Activated naive CD4-positive, alpha-beta T cell treated with anti-CD3 and anti-CD28 coated beads, Interleukin-2, amount 10 ng/mL, durations not matched to agents 7 days and 5 days (primary cell): Measurements from ENCODE around the gene AKT1.
"Not testable (repeated sequence)": the region's sequence is repeated elsewhere in the genome, so short reads cannot be mapped to it uniquely, and the experiment has no call there.

Experiments
- CTCF ChIA-PET: fragments of 350-600 bp; sonication (Branson Sonifier 250); formaldehyde crosslinking; loops from one replicate; lab custom pipeline; 2021; ENCODE audit warnings: antibody characterized with exemption; lab: Charles Lee
- DNase-seq: peaks from one replicate; pipeline ENCODE4 v3.0.0-alpha.2; 2020
- H3K27ac Mint-ChIP-seq: one replicate; pipeline ENCODE4 v1.8.0; 2021; ENCODE audit warnings: mild to moderate bottlenecking, moderate library complexity, mixed read lengths
- H3K27me3 Mint-ChIP-seq: one replicate; pipeline ENCODE4 v1.8.0; 2021; ENCODE audit warnings: mild to moderate bottlenecking, mixed read lengths
- H3K36me3 Mint-ChIP-seq: one replicate; pipeline ENCODE4 v1.8.0; 2021; ENCODE audit warnings: mixed read lengths
- H3K4me1 Mint-ChIP-seq: one replicate; pipeline ENCODE4 v1.8.0; 2021; ENCODE audit warnings: mixed read lengths
- H3K4me3 Mint-ChIP-seq: one replicate; pipeline ENCODE4 v1.8.0; 2021; ENCODE audit warnings: mild to moderate bottlenecking, moderate library complexity, mixed read lengths
- H3K9me3 Mint-ChIP-seq: one replicate; pipeline ENCODE4 v1.8.0; 2021; ENCODE audit warnings: mixed read lengths

AKT1 gene

GRCh38 chr14:104824353-104824997 lies 28.9 kb upstream of the AKT1 start:
- Mint-ChIP-seq H3K4me1 (peaks cover 24% of the 10 kb centered on the region), H3K4me3 (peak overlapping the region; percentile 75), H3K9me3 (peaks cover 7% of the 10 kb centered on the region), H3K27ac (no peak overlapping the region), H3K27me3 (peaks cover 55% of the 10 kb centered on the region), H3K36me3 (peaks cover 5% of the 10 kb centered on the region)
- no peak for DNase-seq
- CTCF ChIA-PET: interaction anchor here (2.9 kb wide), 1 partner anchor 56 kb away, joined by 21 read pairs; no protein-coding TSS in a partner anchor

- Mint-ChIP-seq H3K4me3 (no peak overlapping the region), H3K27ac (no peak overlapping the region), H3K27me3 (peaks cover 43% of the 10 kb centered on the region), H3K9me3 (peaks cover 7% of the 10 kb centered on the region), H3K4me1 (peaks cover 24% of the 10 kb centered on the region), H3K36me3 (peaks cover 5% of the 10 kb centered on the region)
- no peak for DNase-seq
- CTCF ChIA-PET: interaction anchor here (1.2 kb wide), 1 partner anchor 52 kb away, joined by 4 read pairs; no protein-coding TSS in a partner anchor
Measured at GRCh38 chr14:104822821-104823615, 27.5 kb upstream of the AKT1 start.

GRCh38 chr14:104821971-104822608 lies 26.5 kb upstream of the AKT1 start:
- Mint-ChIP-seq H3K9me3 (peaks cover 7% of the 10 kb centered on the region), H3K4me3 (no peak overlapping the region), H3K27ac (no peak overlapping the region), H3K4me1 (peaks cover 20% of the 10 kb centered on the region), H3K27me3 (peaks cover 34% of the 10 kb centered on the region), H3K36me3 (peaks cover 5% of the 10 kb centered on the region)
- DNase-seq: no peak
- CTCF ChIA-PET: interaction anchor here (1.2 kb wide), 1 partner anchor 51 kb away, joined by 4 read pairs; no protein-coding TSS in a partner anchor

DNA sequence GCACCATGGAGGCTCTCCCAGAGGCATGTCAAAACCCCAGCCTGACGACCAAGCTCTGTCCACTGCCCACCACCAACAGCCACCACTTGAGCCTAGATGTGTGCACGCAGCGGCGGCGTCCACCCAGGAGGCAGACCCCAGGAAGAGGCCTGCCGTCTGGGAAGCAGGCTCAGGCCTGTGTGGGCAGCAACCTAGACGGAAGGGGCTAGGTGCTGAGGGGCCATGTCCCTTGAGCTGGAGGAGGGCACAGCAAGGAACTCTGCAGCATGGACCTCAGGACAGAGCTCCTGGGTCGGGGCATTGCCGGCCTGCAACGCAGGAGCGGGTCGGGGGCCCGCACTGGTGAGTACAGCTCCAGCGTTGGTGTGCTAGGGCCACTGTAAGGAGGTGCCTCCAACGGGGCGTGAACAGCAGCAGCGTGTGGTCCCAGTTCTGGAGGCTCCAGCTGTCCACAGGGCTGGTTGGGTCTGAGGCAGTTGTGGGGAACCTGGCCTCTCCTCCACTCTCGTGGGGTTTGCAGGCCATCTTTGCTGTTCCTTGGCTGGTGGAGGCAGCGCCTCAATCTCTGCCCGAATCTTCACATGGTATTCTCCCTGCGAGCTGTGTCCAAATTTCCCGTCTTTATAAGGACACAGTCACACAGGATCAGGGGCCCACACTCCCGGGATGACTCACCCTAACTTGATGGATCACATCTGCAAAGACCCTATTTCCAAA lies 25.8 kb upstream of the AKT1 start:
- Mint-ChIP-seq H3K9me3 (peaks cover 7% of the 10 kb centered on the region), H3K27ac (no peak overlapping the region), H3K4me3 (no peak overlapping the region), H3K27me3 (peaks cover 29% of the 10 kb centered on the region), H3K4me1 (peaks cover 22% of the 10 kb centered on the region), H3K36me3 (peaks cover 5% of the 10 kb centered on the region)
- CTCF ChIA-PET: no interaction called here
- DNase-seq: no peak

- Mint-ChIP-seq H3K27me3 (peaks cover 23% of the 10 kb centered on the region), H3K9me3 (peaks cover 7% of the 10 kb centered on the region), H3K27ac (no peak overlapping the region), H3K4me1 (peaks cover 17% of the 10 kb centered on the region), H3K4me3 (no peak overlapping the region), H3K36me3 (peaks cover 5% of the 10 kb centered on the region)
- DNase-seq: no peak
- CTCF ChIA-PET: no interaction called here
Measured at GRCh38 chr14:104820669-104821228, 25.2 kb upstream of the AKT1 start.

DNA sequence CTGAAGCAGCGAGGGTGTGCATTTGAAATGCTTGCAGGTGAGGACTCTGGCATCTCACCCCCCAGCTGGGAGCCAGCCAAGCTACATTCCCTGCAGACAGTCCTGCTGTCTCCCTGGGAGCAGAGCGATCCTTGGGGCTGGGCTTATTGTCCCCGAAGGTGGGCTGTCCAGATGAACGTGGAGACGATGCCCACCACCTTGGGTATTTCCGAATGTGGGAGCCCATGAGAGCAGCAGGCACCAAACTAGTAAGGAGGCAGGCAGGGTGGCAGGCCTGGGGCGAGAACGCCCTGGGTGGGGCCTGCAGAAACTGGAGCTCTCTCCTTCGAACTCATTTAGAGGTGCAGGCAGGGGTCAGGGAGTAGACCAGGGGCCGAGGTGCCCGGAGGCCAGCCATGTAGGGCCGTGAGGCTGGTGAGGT lies 23.8 kb upstream of the AKT1 start:
- DNase-seq: no peak
- peaks cover 2% of the 10 kb centered on the region for H3K36me3 Mint-ChIP-seq
- peaks cover 10% of the 10 kb centered on the region for H3K27me3 Mint-ChIP-seq
- H3K4me3 Mint-ChIP-seq: no peak overlapping the region
- CTCF ChIA-PET: interaction anchor here (1.5 to 1.9 kb wide), 2 partner anchors 51 to 67 kb away, joined by 4 to 8 read pairs; partner anchors contain the start of gene SIVA1
- peaks cover 10% of the 10 kb centered on the region for H3K4me1 Mint-ChIP-seq
- no peak overlapping the region for H3K27ac Mint-ChIP-seq
- H3K9me3 Mint-ChIP-seq: peaks cover 2% of the 10 kb centered on the region

DNA sequence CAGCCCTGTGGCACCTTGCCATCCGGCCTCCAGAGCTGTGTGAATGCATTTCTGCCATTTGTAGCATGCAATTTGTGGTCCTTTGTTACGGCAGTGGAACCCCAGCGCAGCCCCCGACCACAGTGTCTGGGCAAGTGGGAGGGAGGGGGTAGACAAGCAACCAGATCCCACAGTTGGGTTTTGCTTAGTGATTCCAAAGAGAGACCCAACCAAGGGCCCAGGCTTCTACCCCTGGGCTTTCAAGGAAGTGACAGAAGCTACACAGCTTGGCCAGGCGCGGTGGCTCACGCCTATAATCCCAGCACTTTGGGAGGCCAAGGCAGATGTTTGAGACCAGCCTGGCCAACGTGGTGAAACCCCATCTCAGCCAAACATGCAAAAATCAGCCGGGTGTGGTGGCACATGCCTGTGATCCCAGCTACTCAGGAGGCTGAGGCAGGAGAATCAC lies 23.2 kb upstream of the AKT1 start:
- H3K9me3 Mint-ChIP-seq: no peaks in the 10 kb centered on the region
- H3K4me3 Mint-ChIP-seq: no peak overlapping the region
- CTCF ChIA-PET: interaction anchor here (1.5 to 1.9 kb wide), 2 partner anchors 50 to 66 kb away, joined by 4 to 8 read pairs; partner anchors contain the start of gene SIVA1
- no peak for DNase-seq
- no peak overlapping the region for H3K27ac Mint-ChIP-seq
- peaks cover 1% of the 10 kb centered on the region for H3K36me3 Mint-ChIP-seq
- H3K27me3 Mint-ChIP-seq: peaks cover 3% of the 10 kb centered on the region
- peaks cover 16% of the 10 kb centered on the region for H3K4me1 Mint-ChIP-seq

DNA sequence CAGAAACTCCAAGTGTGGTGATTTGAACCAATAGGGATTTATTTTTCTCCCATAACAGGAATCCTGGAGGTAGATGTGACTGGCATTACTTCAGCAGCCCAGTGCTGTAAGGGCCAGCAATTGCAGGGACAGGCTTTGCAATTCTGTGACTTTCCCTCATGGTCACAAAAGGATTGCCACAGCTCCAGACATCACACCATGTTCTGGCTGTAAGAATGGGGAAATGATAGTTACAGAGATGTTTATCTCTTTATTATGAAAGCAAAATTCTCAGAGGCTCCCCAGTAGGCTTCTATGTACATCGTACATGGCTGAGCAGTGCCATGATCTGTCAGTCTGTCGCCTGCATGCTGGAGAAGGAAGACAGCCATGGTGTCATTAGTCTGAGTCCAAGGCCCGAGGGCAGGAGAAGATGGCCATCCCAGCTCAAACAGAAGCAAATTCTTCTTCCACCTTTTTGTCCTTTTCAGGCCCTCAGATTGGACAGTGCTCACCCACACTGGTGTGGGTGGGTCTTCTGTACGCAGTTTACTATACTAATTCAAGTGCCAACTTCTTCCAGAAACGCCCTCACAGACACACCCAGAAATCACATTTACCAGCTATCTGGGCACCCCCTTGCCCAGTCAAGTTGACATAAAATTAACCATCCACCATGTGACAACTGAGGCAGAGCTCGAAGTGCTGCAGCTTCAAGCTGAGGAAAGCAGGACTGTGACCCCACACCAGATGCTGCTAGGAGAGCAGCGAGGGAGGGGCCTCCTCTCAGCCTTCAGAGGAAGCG lies 22.6 kb upstream of the AKT1 start:
- Mint-ChIP-seq H3K27ac (no peak overlapping the region), H3K4me3 (no peak overlapping the region), H3K4me1 (peaks cover 17% of the 10 kb centered on the region), H3K9me3 (no peaks in the 10 kb centered on the region), H3K27me3 (no peaks in the 10 kb centered on the region), H3K36me3 (peaks cover 1% of the 10 kb centered on the region)
- CTCF ChIA-PET: interaction anchor here (1.4 to 1.9 kb wide), 3 partner anchors 48 to 65 kb away, joined by 3 to 8 read pairs (median 4); partner anchors contain the start of gene SIVA1
- no peak for DNase-seq

DNA sequence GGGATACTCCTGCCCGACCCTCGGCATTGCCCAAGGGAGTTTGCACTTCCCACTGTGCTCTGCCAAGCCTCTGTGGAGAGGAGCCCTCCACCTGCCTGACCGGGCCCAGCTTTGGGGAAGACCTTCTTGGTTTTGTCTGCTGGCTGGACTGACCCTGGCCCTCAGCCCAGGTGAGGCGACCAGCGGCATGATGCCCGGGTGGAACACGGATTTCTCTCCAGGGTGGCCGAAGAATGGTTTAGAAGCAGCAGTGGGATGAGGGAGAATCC lies 21.0 kb upstream of the AKT1 start:
- no peaks in the 10 kb centered on the region for H3K9me3 Mint-ChIP-seq
- no peaks in the 10 kb centered on the region for H3K27me3 Mint-ChIP-seq
- DNase-seq: no peak
- peak overlapping the region; percentile 87 for H3K27ac Mint-ChIP-seq
- H3K4me3 Mint-ChIP-seq: peak overlapping the region; percentile 87
- H3K4me1 Mint-ChIP-seq: peaks cover 17% of the 10 kb centered on the region
- H3K36me3 Mint-ChIP-seq: peaks cover 1% of the 10 kb centered on the region
- CTCF ChIA-PET: no interaction called here

GRCh38 chr14:104814701-104815100 lies 19.2 kb upstream of the AKT1 start:
- CTCF ChIA-PET, H3K9me3 Mint-ChIP-seq, DNase-seq, H3K36me3 Mint-ChIP-seq, H3K27me3 Mint-ChIP-seq: not testable (repeated sequence)
- Mint-ChIP-seq H3K4me3 (peak overlapping the region; percentile 87), H3K4me1 (peaks cover 17% of the 10 kb centered on the region), H3K27ac (peak overlapping the region; percentile 82)

- no peaks in the 10 kb centered on the region for H3K27me3 Mint-ChIP-seq
- H3K27ac Mint-ChIP-seq: no peak overlapping the region
- CTCF ChIA-PET: interaction anchor here (1.0 kb wide), 1 partner anchor 12 kb away, joined by 3 read pairs; the partner anchor contains the start of gene ZBTB42
- H3K4me1 Mint-ChIP-seq: peaks cover 17% of the 10 kb centered on the region
- H3K9me3 Mint-ChIP-seq: no peaks in the 10 kb centered on the region
- no peak overlapping the region for H3K4me3 Mint-ChIP-seq
- DNase-seq: no peak
- H3K36me3 Mint-ChIP-seq: peaks cover 1% of the 10 kb centered on the region
Measured at GRCh38 chr14:104813286-104813685, 17.7 kb upstream of the AKT1 start.

- no peak overlapping the region for H3K4me3 Mint-ChIP-seq
- peaks cover 12% of the 10 kb centered on the region for H3K4me1 Mint-ChIP-seq
- H3K36me3 Mint-ChIP-seq: peaks cover 3% of the 10 kb centered on the region
- no peaks in the 10 kb centered on the region for H3K9me3 Mint-ChIP-seq
- no peak overlapping the region for H3K27ac Mint-ChIP-seq
- CTCF ChIA-PET: no interaction called here
- no peaks in the 10 kb centered on the region for H3K27me3 Mint-ChIP-seq
- DNase-seq: no peak
Measured at GRCh38 chr14:104810316-104810715, 14.8 kb upstream of the AKT1 start.

DNA sequence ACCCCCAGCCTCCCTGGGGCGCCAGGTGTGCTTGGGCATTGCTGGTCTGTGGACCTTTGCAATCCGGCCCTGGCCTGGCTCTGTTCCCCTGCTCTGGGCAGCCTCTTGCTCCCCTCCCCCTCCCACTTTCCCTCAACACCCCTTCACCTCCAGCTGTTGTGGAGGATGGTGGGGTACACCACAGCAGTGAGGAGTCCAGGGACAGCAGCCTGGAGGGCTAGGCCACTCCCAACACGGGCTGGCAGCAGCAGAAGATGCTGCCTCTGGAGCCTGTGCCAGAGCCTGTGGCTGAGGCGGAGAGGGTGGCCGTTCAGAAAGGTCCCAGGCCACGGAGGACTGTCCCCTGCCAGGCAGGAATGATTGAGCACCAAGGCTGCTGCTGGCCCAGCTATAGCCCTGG lies 12.9 kb upstream of the AKT1 start:
- no peaks in the 10 kb centered on the region for H3K9me3 Mint-ChIP-seq
- peaks cover 2% of the 10 kb centered on the region for H3K36me3 Mint-ChIP-seq
- no peak for DNase-seq
- H3K4me3 Mint-ChIP-seq: no peak overlapping the region
- no peaks in the 10 kb centered on the region for H3K4me1 Mint-ChIP-seq
- H3K27me3 Mint-ChIP-seq: no peaks in the 10 kb centered on the region
- CTCF ChIA-PET: no interaction called here
- no peak overlapping the region for H3K27ac Mint-ChIP-seq
